OCI-LY7 (cell line): ENCODE data around the gene PRIMA1.

ENCODE experiments used
- EZH2phosphoT487 ChIP-seq: fragments of 200-600 bp; sonication (generic); IDR thresholded peaks from 2 replicates; pipeline ENCODE4 v1.6.1; 2018; ENCODE audit warnings: low read depth, borderline replicate concordance, mild to moderate bottlenecking, mixed run types, antibody characterized with exemption, low read length, moderate library complexity, mixed read lengths
- TF ChIP-seq, protein P1 (sequence below): fragments of 200-600 bp; sonication (generic); conservative IDR thresholded peaks from 2 replicates; pipeline ENCODE4 v1.5.1; 2014; ENCODE audit warnings: mild to moderate bottlenecking, antibody characterized with exemption, low read length, moderate library complexity, mixed read lengths

DNA sequence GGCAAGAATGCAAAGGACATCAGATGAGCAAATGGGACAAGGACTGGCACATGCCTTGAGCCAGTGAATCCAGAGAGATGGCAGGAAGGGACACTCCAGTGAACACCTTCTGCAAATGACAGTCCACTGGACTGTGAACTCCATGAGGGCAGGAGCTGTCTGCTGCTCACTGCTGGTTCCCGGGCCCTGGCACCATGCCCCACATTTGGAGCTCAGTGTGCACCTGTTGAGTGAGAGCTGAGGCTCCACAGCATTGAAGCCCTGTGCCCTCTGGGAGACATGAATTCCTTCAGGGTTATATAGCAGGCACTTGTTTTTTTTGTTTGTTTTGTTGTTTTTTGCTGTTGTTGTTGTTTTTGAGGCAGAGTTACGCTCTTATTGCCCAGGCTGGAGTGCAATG lies 13.1 kb downstream of the PRIMA1 start:
- TF ChIP-seq, protein P1, sequence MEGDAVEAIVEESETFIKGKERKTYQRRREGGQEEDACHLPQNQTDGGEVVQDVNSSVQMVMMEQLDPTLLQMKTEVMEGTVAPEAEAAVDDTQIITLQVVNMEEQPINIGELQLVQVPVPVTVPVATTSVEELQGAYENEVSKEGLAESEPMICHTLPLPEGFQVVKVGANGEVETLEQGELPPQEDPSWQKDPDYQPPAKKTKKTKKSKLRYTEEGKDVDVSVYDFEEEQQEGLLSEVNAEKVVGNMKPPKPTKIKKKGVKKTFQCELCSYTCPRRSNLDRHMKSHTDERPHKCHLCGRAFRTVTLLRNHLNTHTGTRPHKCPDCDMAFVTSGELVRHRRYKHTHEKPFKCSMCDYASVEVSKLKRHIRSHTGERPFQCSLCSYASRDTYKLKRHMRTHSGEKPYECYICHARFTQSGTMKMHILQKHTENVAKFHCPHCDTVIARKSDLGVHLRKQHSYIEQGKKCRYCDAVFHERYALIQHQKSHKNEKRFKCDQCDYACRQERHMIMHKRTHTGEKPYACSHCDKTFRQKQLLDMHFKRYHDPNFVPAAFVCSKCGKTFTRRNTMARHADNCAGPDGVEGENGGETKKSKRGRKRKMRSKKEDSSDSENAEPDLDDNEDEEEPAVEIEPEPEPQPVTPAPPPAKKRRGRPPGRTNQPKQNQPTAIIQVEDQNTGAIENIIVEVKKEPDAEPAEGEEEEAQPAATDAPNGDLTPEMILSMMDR: no peak
- no peak for TF ChIP-seq EZH2phosphoT487
